GM06990 (cell line): ENCODE data around the gene DCST1.

Experiments
- DNase-seq: peaks from one replicate; pipeline ENCODE4 v3.0.0-alpha.2; 2011; ENCODE audit not compliant: insufficient read length; ENCODE audit errors: extremely low read depth
- H3K27me3 ChIP-seq: replicated peaks from 2 replicates; pipeline ENCODE4 v1.6.0; 2011; ENCODE audit warnings: low read length; ENCODE audit not compliant: control insufficient read depth, insufficient read depth
- H3K36me3 ChIP-seq: 2 replicates; pipeline ENCODE4 v1.5.1; 2011; ENCODE audit warnings: low read length; ENCODE audit not compliant: control insufficient read depth, insufficient read depth
- H3K4me3 ChIP-seq: replicated peaks from 2 replicates; pipeline ENCODE4 v1.5.1; 2011; ENCODE audit warnings: low read depth, mild to moderate bottlenecking, control low read depth, low read length
- CTCF ChIP-seq: IDR thresholded peaks from 2 replicates; pipeline ENCODE4 v1.5.1; 2011; ENCODE audit warnings: low read length, control low read depth, mild to moderate bottlenecking, inconsistent platforms; ENCODE audit not compliant: insufficient read depth, poor library complexity, severe bottlenecking

DCST1 gene

DNA sequence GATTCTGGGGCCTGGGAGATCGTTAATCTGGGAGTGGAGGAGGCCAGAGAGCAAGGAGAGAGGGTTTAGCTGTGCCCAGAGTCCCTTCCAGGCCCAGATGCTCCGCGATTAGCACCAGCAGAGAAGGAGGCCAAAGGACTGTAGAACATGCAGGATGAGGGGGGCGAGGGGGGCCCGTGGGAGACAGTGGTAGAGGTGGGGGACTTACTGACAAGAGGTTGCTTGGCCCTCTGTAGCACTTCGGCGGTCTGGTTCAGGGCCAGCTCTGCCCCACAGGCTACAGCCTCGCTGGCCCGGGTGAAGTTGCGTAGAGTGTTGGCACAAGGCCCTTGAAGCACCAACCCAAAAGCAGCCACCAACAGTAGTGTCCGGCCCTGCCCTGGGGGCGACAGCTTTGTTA lies 738 bp upstream of the DCST1 start:
- Histone ChIP-seq H3K4me3 (no peak overlapping the region), H3K27me3 (peaks cover 3% of the 10 kb centered on the region), H3K36me3 (no peaks in the 10 kb centered on the region)
- TF ChIP-seq CTCF = no peak
- DNase-seq = no peak

DNA sequence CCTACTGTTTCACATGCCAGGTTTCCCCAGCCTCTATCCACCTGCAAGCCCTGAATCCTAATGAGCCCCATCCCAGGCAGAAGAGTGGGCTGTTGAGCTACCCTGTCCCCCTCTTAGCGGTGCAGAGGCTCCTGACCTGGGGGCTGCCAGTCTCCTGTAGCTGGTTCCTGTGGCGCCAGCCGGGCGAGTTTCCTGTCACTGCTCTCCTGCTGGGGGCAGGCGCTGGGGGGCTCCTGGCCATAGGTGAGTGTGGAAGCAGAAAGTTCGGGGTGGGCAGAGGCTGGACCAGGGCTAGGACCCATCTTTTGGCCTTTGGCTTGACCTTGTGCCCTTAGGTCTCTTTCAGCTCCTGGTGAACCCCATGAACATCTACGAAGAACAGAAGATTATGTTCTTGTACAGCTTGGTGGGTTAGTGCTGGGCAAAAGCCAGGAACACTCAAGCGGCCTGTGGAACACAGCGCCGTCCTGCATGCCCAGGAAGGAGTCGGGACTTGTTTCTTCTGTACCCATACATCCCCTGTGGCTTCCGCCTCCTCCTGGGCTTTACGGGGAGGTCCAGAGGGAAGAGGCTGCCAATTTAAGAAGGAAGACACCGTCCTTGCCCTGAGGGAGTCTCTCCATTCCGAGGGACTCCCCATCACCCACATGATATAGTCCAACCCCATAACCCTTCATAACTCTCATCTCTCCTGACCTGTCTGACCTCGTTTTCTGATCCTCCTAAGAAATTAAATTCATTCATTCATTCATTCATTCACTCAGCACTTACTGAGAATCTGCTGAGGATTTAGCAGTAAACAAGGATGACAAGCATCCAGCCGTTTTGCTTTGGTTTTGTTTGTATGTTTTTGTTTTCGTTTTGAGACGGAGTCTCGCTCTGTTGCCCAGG lies 939 bp downstream of the DCST1 start:
- no peak for TF ChIP-seq CTCF
- no peak overlapping the region for H3K4me3 ChIP-seq
- DNase-seq = no peak
- peaks cover 3% of the 10 kb centered on the region for H3K27me3 ChIP-seq
- H3K36me3 ChIP-seq = no peaks in the 10 kb centered on the region

- Histone ChIP-seq H3K36me3 (no peaks in the 10 kb centered on the region), H3K4me3 (no peak overlapping the region), H3K27me3 (peaks cover 3% of the 10 kb centered on the region)
- no peak for TF ChIP-seq CTCF
- DNase-seq = no peak
Measured at GRCh38 chr1:155035936-155036335, 2.3 kb downstream of the DCST1 start.

GRCh38 chr1:155037043-155037442 lies 3.4 kb downstream of the DCST1 start:
- H3K4me3 ChIP-seq = no peak overlapping the region
- DNase-seq = no peak
- no peaks in the 10 kb centered on the region for H3K36me3 ChIP-seq
- TF ChIP-seq CTCF = no peak
- peaks cover 3% of the 10 kb centered on the region for H3K27me3 ChIP-seq

GRCh38 chr1:155037851-155038441 lies 4.3 kb downstream of the DCST1 start:
- H3K4me3 ChIP-seq = no peak overlapping the region
- no peak for TF ChIP-seq CTCF
- DNase-seq = no peak

More at GRCh38 chr1:155037851-155038441, 4.3 kb downstream of the DCST1 start:
- peaks cover 3% of the 10 kb centered on the region for H3K27me3 ChIP-seq
- H3K36me3 ChIP-seq = no peaks in the 10 kb centered on the region
